Stimulated activated naive CD8-positive, alpha-beta T cell treated with anti-CD3 and anti-CD28 coated beads, Interleukin-15, amount 100 ng/mL, for 72 hours (primary cell): ENCODE measurements around the gene CLPX.
A peak's percentile ranks its signal among the peaks of the same experiment; 100 is the strongest.
"Not testable (repeated sequence)": the region's sequence is repeated elsewhere in the genome, so short reads cannot be mapped to it uniquely, and the experiment has no call there.

ENCODE experiments used
- ATAC-seq: fragments of 150-1000 bp; cut with Tn5 transposase; 2 replicates; pipeline ENCODE4 v1.10.0; 2021; ENCODE audit warnings: mild to moderate bottlenecking, moderate library complexity
- DNase-seq, 2 donors: peaks; one replicate each; pipeline ENCODE4 v3.0.0; 2021 to 2022
- H3K27ac Mint-ChIP-seq, 2 donors: one replicate each; pipeline ENCODE4 v1.8.0; 2022; ENCODE audit warnings: mild to moderate bottlenecking in 2 of 2, mixed read lengths in 2 of 2, moderate library complexity in 2 of 2
- H3K27me3 Mint-ChIP-seq: one replicate; pipeline ENCODE4 v1.8.0; 2022; ENCODE audit warnings: mixed read lengths
- H3K4me1 Mint-ChIP-seq: one replicate; pipeline ENCODE4 v1.8.0; 2022; ENCODE audit warnings: mild to moderate bottlenecking, mixed read lengths
- H3K4me3 Mint-ChIP-seq, 2 donors: one replicate each; pipeline ENCODE4 v1.8.0; 2022; ENCODE audit warnings: mild to moderate bottlenecking in 2 of 2, mixed read lengths in 2 of 2, moderate library complexity in 1 of 2
- H3K9me3 Mint-ChIP-seq, 2 donors: one replicate each; pipeline ENCODE4 v1.8.0; 2022; ENCODE audit warnings: mixed read lengths in 2 of 2

Gene CLPX

DNA sequence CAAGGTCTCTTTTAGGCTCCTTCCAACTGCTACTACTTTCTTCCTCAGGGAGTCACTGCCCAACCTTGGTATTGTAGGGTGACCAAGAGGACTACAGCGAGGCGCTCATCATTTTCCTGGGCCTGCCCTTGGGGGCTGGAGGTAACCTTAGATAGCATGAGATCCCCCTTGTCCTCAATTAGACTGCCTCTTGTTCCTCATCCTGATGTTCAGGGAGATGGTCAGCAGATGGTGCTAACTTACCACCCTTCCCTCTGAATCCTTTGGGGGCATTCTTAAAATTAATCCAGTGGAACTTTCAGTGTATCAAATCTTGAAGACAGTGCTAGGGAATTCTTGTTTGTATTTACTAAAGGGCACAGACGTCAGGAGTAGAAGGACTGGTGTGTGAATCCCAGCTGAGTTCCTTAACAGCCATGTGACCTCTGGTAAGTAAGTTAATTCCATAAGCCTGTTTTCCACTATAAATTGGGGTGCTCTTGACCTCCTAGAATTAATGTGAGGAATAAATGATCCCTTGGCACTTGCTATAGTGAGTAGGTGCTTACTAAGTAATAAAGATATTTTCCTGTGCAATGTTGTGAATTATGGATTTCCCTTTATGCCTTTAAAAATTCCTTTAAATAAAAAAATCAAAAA is 4.1 kb upstream of the CLPX start:
- ATAC-seq, result no peak
- Mint-ChIP-seq H3K27ac (no peak overlapping the region), H3K4me3 (no peak overlapping the region), H3K4me1 (peaks cover 7% of the 10 kb centered on the region), H3K9me3 (no peaks in the 10 kb centered on the region), H3K27me3 (no peaks in the 10 kb centered on the region)
- peak; percentile 29 to 35 for DNase-seq

DNA sequence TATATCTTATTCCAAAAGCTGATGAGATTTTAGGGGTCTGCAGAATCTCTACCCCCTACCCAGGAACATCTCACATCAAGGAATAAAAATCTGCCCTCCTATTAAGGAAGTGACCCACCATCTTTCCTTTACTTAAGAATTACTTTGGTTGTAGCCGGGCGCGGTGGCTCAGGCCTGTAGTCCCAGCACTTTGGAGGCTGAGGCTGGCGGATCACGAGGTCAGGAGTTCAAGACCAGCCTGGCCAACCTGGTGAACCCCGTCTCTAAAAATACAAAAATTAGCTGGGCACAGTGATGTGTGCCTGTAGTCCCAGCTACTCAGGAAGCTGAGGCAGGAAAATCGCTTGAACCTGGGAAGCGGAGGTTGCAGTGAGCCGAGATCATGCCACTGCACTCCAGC is 3.3 kb upstream of the CLPX start:
- not testable (repeated sequence) for H3K4me3 Mint-ChIP-seq, DNase-seq, H3K27me3 Mint-ChIP-seq, ATAC-seq, H3K9me3 Mint-ChIP-seq, H3K4me1 Mint-ChIP-seq, H3K27ac Mint-ChIP-seq

DNA sequence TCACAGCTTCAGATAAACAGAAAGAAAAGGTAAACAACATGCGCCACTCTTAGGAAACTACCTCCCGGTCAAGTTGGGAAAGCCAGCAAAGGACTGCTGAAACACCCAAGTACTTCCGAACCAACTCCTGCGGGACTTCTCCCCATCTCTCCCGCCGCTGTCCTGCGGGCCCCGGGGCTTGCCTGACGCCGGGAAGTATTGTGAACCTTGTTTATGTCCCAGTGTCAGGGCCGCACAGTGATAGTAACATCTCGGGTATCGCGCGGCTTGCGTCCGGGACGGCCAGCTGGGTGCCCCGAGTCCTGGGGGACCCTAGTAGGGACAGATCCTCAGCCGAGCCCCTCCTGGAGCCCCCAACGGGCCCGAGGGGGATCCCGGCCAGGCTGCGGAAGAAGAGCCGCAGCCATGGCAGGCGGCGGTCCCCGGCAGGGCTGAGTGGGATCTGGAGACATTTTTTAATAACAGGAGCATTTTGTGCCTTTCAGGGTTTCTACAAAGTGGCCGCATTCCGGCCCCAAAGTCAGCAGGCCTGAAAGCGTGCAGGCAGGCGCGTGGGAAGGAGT is 756 bp downstream of the CLPX start:
- ATAC-seq, result peak; percentile 22

DNA sequence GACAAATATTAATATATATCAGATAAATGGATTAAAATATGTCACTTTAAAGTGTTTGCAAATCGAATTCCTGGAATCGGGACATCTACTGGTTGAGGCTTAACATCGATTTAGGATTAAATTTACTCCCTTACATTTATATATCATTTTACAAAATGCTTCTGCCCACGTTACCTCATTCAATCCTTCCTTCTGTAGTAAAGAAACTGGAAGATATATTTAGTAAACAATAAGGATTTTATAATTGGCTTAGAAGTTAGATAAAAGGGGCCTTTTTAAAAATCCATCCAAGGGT is 1.3 kb downstream of the CLPX start:
- Mint-ChIP-seq H3K4me1 (peaks cover 35% of the 10 kb centered on the region), H3K27ac (peak overlapping the region; percentile 95 to 98), H3K27me3 (no peaks in the 10 kb centered on the region), H3K9me3 (no peaks in the 10 kb centered on the region), H3K4me3 (peak overlapping the region; percentile 86 to 96)
- ATAC-seq, result no peak
- no peak for DNase-seq

More for the DNA sequence above, 756 bp downstream of the CLPX start:
- peaks cover 35% of the 10 kb centered on the region for H3K4me1 Mint-ChIP-seq
- H3K4me3 Mint-ChIP-seq, result peak overlapping the region; percentile 86 to 96
- peak overlapping the region; percentile 95 to 98 for H3K27ac Mint-ChIP-seq
- H3K9me3 Mint-ChIP-seq, result no peaks in the 10 kb centered on the region
- H3K27me3 Mint-ChIP-seq, result no peaks in the 10 kb centered on the region
- peak; percentile 48 to 49 for DNase-seq

- Mint-ChIP-seq H3K9me3 (no peaks in the 10 kb centered on the region), H3K4me1 (peaks cover 35% of the 10 kb centered on the region), H3K27me3 (no peaks in the 10 kb centered on the region), H3K4me3 (peak overlapping the region; percentile 83 to 86), H3K27ac (peak overlapping the region in 1 of 2 donors; percentile 34)
- ATAC-seq (no peak), DNase-seq (no peak)
These were observed 2.6 kb downstream of the CLPX start for GRCh38 chr15:65182538-65182937.

DNA sequence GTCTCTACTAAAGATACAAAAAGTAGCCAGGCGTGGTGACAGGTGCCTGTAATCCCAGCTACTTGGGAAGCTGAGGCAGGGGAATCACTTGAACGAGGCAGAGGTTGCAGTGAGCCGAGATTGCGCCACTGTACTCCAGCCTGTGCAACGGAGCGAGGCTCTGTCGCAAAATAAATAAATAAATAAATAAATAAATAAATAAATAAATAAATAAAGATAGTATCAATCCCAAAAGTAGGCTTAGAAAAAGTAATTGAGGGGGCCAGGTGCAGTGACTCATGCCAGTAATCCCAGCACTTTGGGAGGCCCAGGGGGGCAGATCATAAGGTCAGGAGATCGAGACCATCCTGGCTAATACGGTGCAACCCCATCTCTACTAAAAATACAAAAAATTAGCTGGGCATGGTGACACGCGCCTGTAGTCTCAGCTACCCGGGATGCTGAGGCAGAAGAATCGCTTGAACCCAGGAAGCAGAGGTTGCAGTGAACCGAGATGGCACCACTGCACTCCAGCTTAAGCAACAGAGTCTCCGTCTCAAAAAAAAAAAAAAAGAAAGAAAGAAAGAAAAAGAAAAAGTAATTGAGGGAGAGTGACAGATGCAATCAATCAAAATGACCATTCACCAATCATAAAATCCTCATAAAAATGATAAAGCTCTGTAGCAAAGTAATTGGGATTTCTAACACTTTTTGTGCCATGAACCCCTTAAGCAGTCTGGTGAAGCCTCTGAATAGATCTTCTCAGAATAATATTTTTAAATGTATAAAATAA is 3.4 kb downstream of the CLPX start:
- not testable (repeated sequence) for H3K9me3 Mint-ChIP-seq, ATAC-seq, H3K27me3 Mint-ChIP-seq, DNase-seq
- Mint-ChIP-seq H3K27ac (peak overlapping the region in 1 of 2 donors; percentile 83), H3K4me3 (peak overlapping the region; percentile 40 to 54), H3K4me1 (peaks cover 35% of the 10 kb centered on the region)

DNA sequence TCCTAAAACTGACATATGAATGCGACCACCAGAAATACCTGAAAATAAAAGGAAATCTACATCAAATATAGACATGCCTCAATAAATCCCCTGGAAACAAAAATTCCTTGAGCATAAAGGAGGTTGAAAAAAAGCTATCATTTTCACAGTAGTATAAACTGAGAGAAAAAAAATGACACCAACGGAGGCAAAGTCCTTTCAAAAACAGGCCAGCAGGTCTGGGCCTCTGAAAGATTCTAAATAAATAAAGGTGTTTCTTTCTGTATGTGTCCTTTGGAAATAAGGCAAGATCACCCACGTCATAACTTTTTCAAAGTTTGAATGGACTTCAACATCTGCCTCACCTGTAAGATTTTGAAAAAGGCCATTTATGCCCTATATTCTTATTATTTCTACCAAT is 5.0 kb downstream of the CLPX start:
- Mint-ChIP-seq H3K27me3 (no peaks in the 10 kb centered on the region), H3K27ac (peak overlapping the region in 1 of 2 donors; percentile 46), H3K4me1 (peaks cover 28% of the 10 kb centered on the region), H3K4me3 (no peak overlapping the region), H3K9me3 (no peaks in the 10 kb centered on the region)
- DNase-seq (no peak), ATAC-seq (no peak)

GRCh38 chr15:65177901-65178300 is 7.2 kb downstream of the CLPX start:
- DNase-seq, result no peak
- ATAC-seq, result no peak
- H3K4me1 Mint-ChIP-seq, result peaks cover 20% of the 10 kb centered on the region
- no peak overlapping the region for H3K4me3 Mint-ChIP-seq
- H3K27me3 Mint-ChIP-seq, result no peaks in the 10 kb centered on the region
- H3K27ac Mint-ChIP-seq, result no peak overlapping the region
- H3K9me3 Mint-ChIP-seq, result no peaks in the 10 kb centered on the region

DNA sequence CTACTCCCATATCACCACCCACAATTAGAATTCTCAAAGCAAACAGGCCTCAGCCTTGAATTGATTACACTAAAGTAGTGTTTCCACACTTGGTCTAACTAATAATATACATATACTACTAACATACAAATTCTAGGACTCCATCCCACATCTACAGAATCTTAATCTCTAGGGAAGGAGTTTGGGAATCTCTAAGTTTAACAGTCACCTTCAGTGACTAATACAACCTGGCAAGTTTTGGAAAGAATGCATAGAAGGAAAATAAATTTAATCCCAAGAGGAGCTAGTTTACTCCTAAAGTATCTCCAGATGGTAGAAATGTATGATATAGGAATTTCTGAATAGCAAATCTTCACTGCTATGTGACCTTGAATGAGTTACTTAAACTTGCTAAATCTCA is 9.1 kb downstream of the CLPX start:
- ATAC-seq (no peak), DNase-seq (no peak)
- no peaks in the 10 kb centered on the region for H3K9me3 Mint-ChIP-seq
- H3K4me3 Mint-ChIP-seq, result no peak overlapping the region
- no peaks in the 10 kb centered on the region for H3K27me3 Mint-ChIP-seq
- peak overlapping the region in 1 of 2 donors; percentile 17 for H3K27ac Mint-ChIP-seq
- H3K4me1 Mint-ChIP-seq, result peaks cover 3% of the 10 kb centered on the region

GRCh38 chr15:65175511-65175910 is 9.6 kb downstream of the CLPX start:
- ATAC-seq (no peak), DNase-seq (no peak)
- H3K27me3 Mint-ChIP-seq, result no peaks in the 10 kb centered on the region
- no peaks in the 10 kb centered on the region for H3K9me3 Mint-ChIP-seq
- H3K4me3 Mint-ChIP-seq, result no peak overlapping the region
- H3K4me1 Mint-ChIP-seq, result no peaks in the 10 kb centered on the region
- H3K27ac Mint-ChIP-seq, result no peak overlapping the region

GRCh38 chr15:65174509-65174908 is 10.6 kb downstream of the CLPX start:
- Mint-ChIP-seq H3K27me3 (no peaks in the 10 kb centered on the region), H3K4me1 (no peaks in the 10 kb centered on the region), H3K27ac (no peak overlapping the region), H3K9me3 (no peaks in the 10 kb centered on the region), H3K4me3 (no peak overlapping the region)
- no peak for ATAC-seq
- no peak for DNase-seq

GRCh38 chr15:65172531-65172930 is 12.6 kb downstream of the CLPX start:
- Mint-ChIP-seq H3K4me3 (no peak overlapping the region), H3K27me3 (no peaks in the 10 kb centered on the region), H3K9me3 (no peaks in the 10 kb centered on the region), H3K4me1 (no peaks in the 10 kb centered on the region), H3K27ac (peak overlapping the region in 1 of 2 donors; percentile 71)
- ATAC-seq (no peak), DNase-seq (no peak)

DNA sequence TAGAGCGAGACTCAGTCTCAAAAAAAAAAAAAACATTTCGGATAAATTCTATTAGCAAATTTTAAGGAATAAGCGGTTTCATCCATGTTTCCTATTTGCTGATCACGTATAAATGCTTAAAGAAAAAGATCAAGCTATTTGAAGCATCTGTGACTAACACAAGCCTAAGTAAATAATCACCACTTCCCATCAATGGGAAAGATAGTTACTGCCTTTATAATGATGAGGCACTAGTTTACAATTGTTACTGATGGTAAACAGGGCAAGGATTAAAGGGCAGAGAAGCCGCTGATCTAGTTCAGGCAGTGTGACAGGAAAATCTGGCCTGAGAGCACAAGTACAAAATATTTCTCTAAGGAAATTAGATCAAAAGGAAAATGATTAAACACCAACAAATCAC is 13.7 kb downstream of the CLPX start:
- Mint-ChIP-seq H3K27me3 (no peaks in the 10 kb centered on the region), H3K4me1 (no peaks in the 10 kb centered on the region), H3K9me3 (no peaks in the 10 kb centered on the region), H3K4me3 (no peak overlapping the region), H3K27ac (no peak overlapping the region)
- DNase-seq (no peak), ATAC-seq (no peak)

DNA sequence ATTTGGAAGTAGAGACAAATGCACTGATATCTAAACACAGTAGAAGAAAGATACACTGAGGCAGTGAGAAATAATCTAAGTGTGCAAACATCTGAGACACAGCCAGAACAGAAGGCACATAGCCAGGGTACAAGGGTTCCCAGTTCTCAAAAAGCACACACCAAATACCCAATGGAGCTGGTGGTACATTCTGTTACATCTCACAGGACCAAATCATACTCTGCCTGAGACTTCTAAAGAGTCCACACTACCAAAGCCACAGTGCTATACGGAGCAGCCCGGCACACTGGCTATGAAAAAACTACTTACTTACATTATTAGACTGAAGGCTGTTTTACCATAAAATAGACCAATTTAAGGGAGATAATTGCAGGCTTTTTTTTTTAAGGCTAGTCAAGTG is 19.3 kb downstream of the CLPX start:
- DNase-seq, result no peak
- no peak for ATAC-seq
- H3K4me3 Mint-ChIP-seq, result no peak overlapping the region
- H3K9me3 Mint-ChIP-seq, result no peaks in the 10 kb centered on the region
- H3K27ac Mint-ChIP-seq, result peak overlapping the region in 1 of 2 donors; percentile 12
- peaks cover 5% of the 10 kb centered on the region for H3K4me1 Mint-ChIP-seq
- H3K27me3 Mint-ChIP-seq, result no peaks in the 10 kb centered on the region

GRCh38 chr15:65164139-65164538 is 21.0 kb downstream of the CLPX start:
- Mint-ChIP-seq H3K27ac (no peak overlapping the region), H3K4me1 (peaks cover 5% of the 10 kb centered on the region), H3K27me3 (no peaks in the 10 kb centered on the region)

GRCh38 chr15:65163041-65163440 is 22.1 kb downstream of the CLPX start:
- Mint-ChIP-seq H3K4me3 (no peak overlapping the region), H3K27ac (no peak overlapping the region), H3K9me3 (no peaks in the 10 kb centered on the region), H3K27me3 (no peaks in the 10 kb centered on the region), H3K4me1 (peaks cover 5% of the 10 kb centered on the region)
- ATAC-seq, result no peak
- no peak for DNase-seq

More at GRCh38 chr15:65164139-65164538, 21.0 kb downstream of the CLPX start:
- H3K4me3 Mint-ChIP-seq, result no peak overlapping the region
- DNase-seq (no peak), ATAC-seq (no peak)
- no peaks in the 10 kb centered on the region for H3K9me3 Mint-ChIP-seq
